Measurements from ENCODE around the gene ZCCHC2.

The ZCCHC2 gene

GRCh38 chr18:62522504-62523254 is at the start of gene ZCCHC2:
ZCCHC2 (plus strand) TSS chr18:62523025; CDS start chr18:62523425, 400 bp downstream.
- DNase-seq, result peak; percentile 91

- no peak for DNase-seq
Measured at GRCh38 chr18:62479574-62479973, 43.3 kb upstream of the ZCCHC2 start.

GRCh38 chr18:62480927-62481326 is 41.9 kb upstream of the ZCCHC2 start:
- DNase-seq, result no peak

- DNase-seq, result no peak
Measured at GRCh38 chr18:62484941-62485340, 37.9 kb upstream of the ZCCHC2 start.

- DNase-seq, result no peak
Measured at GRCh38 chr18:62485684-62486083, 37.1 kb upstream of the ZCCHC2 start.

GRCh38 chr18:62486290-62486964 is 36.4 kb upstream of the ZCCHC2 start:
- DNase-seq, result no peak

- no peak for DNase-seq
Measured at GRCh38 chr18:62487161-62487560, 35.7 kb upstream of the ZCCHC2 start.

- no peak for DNase-seq
Measured at GRCh38 chr18:62490967-62491695, 31.7 kb upstream of the ZCCHC2 start.

- DNase-seq, result no peak
Measured at GRCh38 chr18:62493033-62493862, 29.6 kb upstream of the ZCCHC2 start.

GRCh38 chr18:62494764-62495163 is 28.1 kb upstream of the ZCCHC2 start:
- DNase-seq, result no peak

GRCh38 chr18:62496262-62496661 is 26.6 kb upstream of the ZCCHC2 start:
- DNase-seq, result no peak

- DNase-seq, result no peak
Measured at GRCh38 chr18:62497190-62497772, 25.5 kb upstream of the ZCCHC2 start.

- DNase-seq, result no peak
Measured at GRCh38 chr18:62498616-62499262, 24.1 kb upstream of the ZCCHC2 start.

GRCh38 chr18:62499263-62499650 is 23.6 kb upstream of the ZCCHC2 start:
- no peak for DNase-seq

GRCh38 chr18:62500174-62500573 is 22.7 kb upstream of the ZCCHC2 start:
- no peak for DNase-seq

GRCh38 chr18:62500966-62501591 is 21.7 kb upstream of the ZCCHC2 start:
- DNase-seq, result no peak

GRCh38 chr18:62505669-62506494 is 16.9 kb upstream of the ZCCHC2 start:
- peak; percentile 57 for DNase-seq

GRCh38 chr18:62506495-62507143 is 16.2 kb upstream of the ZCCHC2 start:
- DNase-seq, result peak; percentile 57

GRCh38 chr18:62509779-62510178 is 13.0 kb upstream of the ZCCHC2 start:
- DNase-seq, result no peak

- no peak for DNase-seq
Measured at GRCh38 chr18:62510789-62511188, 12.0 kb upstream of the ZCCHC2 start.
